GM21529 (cell line): ENCODE data around the gene ARID5A.
"Not testable (repeated sequence)": the region's sequence is repeated elsewhere in the genome, so short reads cannot be mapped to it uniquely, and the experiment has no call there.

Experiments used
- ATAC-seq: cut with Tn5 transposase; IDR thresholded peaks from one replicate; pipeline ENCODE4 v1.9.1; 2021; ENCODE audit not compliant: unreplicated experiment

Gene ARID5A

DNA sequence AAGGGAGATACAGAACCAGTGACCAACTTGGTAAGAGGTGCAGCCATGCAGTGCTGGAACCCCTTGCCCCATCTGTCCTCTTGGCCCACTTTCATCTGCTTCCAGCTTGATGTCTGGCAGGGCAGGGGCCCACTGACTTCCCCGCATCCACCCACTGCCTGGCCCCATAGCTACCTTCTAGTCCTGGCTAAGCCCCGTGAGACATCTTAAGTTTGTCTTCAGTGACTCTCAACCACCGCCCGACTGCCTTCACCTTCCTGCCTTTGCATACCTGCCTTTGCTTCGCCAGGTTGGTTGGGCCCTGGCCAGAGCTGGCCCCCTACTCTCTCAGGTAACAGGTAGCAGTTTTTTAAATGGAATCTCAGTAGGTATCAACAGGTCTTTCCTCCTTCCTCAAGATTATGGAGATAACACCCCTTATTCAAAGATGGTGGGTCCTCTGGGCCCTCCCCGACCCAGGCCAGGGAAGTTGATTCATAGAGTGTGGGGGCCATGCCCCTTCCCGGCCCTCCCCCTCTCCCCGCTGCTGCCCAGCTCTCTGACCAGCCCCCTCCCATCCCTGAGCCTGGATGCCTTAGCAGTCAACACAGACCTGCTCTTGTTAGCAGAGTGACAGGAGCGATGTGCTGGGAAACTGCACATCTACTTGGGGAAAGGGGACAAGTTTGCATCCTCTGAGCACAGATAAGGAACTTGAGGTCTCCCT is 2.8 kb downstream of the ARID5A start:
- no peak for ATAC-seq

DNA sequence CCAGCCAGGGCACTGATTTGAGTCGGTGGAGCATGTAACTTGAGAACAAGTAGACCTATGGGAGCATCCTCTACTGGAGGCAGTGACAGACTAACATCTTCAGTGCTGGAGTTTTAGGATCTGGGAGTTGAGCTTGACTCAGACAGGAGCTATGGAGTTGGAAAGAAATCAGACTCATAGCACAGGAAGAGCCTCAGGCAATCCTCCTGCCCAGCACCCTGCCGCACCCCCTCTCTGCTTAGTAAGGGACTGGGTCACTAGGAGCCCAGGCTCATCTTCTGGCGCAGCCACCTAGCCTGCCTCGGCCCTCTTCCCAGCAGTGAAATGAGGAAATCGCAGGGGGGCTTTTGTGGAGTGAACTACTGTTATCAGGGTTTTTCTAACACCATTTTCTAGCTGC is 3.6 kb downstream of the ARID5A start:
- no peak for ATAC-seq

DNA sequence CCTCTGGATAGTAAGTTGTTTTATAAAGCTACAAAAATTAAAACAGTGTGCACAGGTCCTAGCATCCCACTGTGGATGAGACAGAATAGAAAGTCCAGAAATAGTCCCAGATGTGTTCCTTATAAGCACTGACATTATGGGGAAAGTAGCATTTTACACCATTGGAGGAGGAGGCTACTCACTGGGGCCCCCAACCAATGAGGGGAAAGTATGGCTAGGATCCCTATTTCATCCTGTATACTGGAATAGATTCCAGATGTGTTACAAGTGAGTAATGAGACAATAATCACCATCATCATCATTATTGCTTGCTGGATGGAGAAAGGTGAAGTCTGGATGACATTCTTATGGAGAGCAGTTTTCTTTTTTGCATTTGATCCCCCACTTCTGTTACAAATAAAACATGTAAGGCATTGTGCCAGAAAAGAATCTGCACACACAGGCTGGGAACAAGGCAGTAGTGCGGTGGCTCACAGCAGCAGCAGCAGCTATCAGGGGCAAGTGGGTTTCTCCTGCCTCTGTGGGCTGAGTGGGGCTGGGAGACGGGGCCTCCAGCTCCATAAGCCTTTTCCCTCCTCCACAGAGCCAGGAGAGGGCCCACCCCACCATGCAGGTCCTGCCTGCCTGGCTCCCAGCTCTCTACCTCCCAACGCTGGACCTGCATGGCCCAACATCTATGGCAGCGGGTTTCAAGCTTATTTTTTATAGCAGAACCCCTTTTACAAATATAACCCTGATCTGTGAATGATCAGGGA is 5.0 kb downstream of the ARID5A start:
- no peak for ATAC-seq

DNA sequence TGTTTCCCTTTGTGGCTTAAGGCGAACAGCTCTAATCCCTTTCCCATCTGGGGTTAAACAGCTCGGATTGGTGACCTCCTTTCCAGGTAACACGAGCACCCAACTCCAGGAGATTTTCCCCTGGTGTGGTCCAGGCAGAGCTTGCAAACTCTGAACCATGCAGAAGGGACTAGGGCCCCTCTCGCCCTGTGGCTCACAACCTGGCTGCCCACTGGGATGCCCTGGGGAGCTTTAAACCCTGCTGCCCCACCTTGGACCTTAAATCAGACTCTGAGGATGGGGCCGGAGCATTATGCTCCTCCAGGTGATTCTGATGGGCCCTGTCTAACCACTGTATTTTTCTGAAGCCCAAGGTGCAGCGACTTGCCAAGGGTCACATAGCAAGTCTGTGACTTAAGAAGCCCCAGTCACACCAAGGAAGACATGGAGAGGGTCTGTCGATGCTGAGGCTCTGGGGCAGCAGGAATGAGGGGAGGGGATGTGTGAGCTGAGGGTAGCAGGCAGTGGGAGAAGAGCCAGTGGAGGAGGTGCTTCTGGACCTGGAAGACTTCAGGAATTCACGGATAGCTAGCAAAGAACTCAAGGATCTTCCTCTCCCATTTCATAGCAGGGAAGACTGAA is 5.9 kb downstream of the ARID5A start:
- no peak for ATAC-seq

DNA sequence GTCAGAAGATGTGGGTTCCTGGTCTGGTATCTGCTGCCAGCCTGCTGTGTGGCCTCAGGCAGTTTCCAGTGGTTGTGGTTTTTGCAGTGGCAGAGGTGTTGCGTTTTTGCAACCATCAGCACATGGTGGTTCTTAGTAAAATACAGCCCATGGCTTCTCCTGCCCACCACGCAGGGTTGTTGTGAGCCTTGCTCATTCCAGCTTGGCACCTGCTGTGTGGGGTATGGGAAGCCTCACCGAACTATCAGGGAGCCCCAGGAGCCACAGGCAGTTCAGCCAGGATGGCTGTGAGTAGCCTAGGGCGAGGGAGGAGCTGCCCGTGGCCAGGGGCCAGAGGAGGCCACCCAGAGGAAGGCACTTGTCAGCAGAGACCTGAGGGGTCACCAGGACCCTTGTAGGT is 9.8 kb downstream of the ARID5A start:
- ATAC-seq: no peak

DNA sequence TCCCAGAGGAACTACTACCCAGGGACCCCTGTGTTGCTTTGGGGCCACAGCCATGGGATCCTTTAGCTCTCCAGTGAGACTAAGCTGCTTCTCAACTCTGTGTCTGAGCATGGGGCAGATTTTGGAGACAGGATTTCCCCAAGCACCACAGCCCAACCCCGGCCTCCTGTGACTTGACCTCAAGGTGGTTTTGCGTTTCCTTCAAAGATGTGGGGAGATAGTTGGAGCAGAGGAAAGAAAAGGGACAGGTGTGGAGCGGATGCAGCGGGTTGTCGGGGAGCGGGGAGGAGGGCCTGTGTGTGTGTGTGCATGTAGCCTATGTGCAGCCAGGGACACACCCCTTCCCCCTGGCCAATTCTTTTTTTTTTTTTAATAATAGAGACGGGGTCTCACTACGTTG is 10.2 kb downstream of the ARID5A start:
- ATAC-seq: no peak

DNA sequence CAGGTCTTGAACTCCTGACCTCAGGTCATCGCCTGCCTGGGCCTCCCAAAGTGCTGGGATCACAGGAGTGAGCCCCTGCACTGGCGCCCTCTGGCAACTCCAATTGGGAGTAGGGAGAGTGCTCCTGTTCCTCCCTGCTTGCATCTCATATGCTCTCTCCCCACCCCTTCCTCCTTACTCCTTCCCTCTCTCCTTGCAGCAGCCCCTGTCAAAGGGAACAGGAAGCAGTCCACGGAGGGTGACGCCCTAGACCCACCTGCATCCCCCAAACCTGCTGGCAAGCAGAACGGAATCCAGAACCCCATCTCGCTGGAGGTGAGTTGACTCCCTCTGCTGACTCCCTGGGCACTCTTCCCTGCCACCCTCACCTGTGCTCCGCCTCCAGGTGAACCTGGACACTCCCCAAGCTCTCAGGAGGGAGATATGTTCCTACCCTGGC is 10.7 kb downstream of the ARID5A start:
- ATAC-seq: no peak

DNA sequence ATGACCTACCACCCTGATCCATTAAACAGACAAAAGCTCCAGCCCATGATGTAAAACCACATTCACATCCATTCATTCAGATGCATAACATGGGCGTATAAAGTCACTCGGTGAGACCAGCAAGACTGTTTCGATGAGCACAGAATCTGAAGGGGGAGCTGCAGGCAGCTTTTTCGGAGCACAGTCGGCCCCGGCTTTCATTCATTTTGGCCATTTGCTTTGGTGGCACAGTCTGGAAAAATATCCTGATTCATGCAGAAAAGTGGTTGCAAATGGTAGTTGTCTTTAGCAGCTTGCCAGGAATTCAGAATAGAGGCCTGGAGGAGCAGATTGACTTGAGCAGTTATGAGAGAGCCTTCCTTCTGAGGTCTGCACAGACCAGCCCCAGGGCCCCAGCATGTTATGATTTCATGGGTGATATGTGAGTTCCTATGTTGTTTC is 11.2 kb downstream of the ARID5A start:
- no peak for ATAC-seq

DNA sequence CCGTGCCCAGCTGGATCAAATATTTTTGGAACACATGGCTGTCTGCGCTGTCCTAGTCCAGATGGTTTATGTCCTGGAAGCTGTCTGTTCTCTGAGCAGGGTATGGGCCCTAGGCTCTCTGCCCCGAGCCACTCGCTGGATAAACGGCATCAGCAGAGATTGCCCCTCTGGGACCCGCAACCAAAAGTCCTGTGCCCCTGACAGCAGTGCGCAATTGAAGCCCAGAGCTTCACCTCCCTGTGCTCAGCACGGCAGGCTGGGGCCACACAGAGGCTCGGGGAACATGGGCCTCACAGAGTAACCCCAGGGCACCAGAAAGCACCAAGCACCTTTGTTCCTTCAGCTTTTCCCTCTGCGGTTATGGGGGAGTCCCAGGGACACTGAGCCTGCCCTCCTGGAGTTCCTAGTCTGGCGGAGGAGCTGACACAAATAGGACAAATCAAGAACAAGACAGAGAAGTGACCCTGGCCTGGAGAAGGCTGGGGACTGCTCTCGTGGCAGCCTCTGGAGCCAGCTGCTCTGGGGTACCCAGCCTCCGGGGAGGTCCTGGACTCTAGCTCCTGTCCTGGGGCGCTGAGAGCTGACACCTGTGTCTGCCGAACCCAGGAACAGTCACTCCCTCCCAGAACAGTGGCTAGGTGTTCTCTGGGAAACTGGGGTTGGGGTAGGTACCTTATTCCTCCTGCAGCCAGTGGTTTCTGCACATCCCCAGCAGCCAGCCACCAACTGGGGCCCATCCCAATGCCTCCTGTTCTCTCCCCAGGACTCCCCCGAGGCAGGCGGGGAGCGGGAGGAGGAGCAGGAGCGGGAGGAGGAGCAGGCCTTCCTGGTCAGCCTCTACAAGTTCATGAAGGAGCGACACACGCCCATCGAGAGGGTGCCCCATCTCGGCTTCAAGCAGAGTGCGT is 12.3 kb downstream of the ARID5A start:
- ATAC-seq: no peak

DNA sequence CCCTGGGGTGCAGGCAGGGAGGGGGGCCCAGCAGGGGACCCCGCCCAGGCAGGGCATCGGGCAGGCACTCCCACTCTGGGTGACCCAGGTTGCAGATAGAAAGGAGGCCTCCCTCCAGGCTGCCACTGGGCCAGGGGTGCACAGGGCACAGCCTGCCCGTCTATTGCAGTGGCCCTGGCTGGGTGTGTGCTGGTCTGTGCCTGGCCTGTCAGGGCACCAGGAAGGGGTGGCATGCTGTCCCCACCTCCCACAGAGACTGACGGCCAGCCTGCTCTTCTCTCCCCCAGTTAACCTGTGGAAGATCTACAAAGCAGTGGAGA is 12.9 kb downstream of the ARID5A start:
- ATAC-seq: no peak

DNA sequence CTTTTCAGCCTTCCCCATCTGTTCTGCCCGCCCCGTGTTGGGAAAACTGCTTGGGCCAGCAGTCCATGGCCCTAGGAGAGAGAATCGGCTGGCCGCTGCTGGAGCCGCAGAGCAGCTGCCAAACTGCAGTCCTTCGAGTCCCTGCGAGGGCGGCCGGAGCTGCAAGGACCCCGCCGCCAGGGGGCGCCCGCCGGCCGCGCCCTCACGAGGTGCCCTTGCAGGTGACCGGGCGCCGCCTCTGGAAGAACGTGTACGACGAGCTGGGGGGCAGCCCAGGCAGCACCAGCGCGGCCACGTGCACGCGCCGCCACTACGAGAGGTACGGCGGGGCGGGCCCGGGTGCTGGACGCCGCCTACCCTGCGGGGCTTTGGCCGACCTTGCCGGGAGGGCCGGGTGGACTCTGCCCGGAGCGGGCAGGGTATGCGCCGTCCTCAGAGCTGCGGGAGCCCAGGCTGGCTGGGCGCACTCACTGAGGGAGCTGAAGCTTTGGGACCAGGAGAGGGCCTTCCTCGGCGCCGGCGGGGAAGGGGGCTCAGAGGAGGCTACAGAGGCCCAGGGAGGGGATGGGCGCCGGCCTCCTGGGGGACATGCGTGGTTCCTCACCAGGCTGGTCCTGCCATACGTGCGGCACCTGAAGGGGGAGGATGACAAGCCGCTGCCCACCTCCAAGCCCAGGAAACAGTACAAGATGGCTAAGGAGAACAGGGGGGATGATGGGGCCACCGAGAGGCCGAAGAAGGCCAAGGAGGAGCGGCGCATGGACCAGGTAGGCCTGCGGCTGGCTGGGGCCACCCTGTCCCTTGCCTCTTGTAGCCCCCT is 13.6 kb downstream of the ARID5A start:
- no peak for ATAC-seq

DNA sequence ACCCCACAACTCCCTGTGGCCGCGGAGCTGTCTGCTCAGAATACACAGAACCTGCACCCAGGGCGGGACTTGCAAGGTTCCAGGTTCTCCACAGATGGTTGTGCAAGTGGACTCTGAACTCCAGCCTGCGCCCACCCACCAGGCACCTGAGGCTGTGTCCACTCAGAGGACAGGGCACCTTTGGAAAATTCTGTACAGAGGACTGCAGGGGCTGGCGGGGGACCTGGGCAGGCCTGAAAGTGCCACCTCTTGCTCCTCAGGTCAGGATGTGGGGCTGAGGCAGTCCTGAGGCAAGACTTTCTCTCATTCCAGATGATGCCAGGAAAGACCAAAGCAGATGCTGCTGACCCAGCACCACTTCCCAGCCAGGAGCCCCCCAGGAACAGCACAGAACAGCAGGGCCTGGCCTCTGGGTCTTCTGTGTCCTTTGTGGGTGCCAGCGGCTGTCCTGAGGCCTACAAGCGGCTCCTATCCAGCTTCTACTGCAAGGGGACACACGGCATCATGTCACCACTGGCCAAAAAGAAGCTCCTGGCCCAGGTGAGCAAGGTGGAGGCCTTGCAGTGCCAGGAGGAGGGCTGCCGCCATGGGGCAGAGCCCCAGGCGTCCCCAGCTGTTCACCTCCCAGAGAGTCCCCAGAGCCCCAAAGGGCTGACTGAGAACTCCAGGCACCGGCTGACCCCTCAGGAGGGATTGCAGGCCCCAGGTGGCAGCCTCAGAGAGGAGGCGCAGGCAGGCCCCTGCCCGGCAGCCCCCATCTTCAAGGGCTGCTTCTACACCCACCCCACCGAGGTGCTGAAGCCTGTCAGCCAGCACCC is 14.4 kb downstream of the ARID5A start:
- no peak for ATAC-seq

DNA sequence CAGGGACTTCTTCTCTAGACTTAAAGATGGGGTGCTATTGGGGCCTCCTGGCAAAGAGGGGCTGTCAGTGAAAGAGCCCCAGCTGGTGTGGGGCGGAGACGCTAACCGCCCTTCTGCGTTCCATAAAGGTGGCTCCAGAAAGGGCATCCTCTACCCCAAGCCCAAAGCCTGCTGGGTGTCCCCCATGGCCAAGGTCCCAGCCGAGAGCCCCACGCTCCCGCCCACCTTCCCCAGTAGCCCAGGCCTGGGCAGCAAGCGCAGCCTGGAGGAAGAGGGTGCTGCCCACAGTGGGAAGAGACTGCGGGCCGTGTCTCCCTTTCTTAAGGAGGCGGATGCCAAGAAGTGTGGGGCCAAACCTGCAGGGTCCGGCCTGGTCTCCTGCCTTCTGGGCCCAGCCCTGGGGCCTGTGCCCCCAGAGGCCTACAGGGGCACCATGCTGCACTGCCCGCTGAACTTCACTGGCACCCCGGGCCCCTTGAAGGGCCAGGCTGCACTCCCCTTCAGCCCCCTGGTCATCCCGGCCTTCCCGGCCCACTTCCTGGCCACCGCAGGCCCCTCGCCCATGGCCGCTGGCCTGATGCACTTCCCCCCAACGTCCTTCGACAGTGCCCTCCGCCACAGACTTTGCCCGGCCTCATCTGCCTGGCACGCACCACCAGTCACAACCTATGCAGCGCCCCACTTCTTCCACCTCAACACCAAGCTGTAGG is 15.2 kb downstream of the ARID5A start:
- ATAC-seq: no peak

DNA sequence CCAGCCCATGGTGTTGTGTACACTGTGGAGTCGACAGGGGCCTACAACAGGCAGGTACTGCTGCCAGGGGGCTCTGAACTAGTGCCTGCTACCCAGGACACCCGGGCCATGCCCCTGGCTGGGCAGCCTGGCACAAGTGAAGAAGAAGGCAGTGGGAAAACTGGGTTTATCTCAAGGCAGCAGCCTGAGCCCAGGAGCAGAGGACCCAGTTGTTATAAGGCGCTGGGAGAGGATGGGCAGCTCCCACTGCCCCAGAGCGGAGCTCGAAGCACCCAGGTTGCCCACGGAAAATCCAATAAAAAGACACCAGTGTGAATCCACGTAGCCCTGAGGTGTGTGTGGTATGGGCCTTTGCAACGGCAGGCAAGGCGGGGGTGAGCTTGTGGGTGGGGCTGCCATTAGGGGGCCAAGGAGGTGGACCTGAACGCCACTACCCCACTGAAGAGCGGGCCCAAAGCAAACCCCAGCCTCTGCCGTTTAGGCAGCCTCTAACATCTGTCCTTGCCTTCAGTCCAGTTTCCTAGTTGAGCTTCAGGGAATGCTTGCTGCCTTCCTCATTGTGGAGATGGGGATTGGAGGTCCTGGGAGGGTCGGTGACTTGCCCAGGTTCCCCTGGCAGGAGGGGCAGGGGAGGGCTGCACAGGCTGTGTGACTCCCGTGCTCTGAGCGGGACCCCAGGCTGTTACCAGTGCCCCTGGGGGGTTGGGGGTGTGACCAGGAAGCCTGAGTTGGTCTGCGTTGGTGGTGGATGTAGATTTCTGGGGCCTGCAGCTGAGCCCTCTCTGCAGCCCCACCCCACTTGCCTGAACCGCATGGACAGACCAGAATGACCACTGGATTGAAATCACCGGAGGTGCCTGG is 16.0 kb downstream of the ARID5A start:
- ATAC-seq: no peak

DNA sequence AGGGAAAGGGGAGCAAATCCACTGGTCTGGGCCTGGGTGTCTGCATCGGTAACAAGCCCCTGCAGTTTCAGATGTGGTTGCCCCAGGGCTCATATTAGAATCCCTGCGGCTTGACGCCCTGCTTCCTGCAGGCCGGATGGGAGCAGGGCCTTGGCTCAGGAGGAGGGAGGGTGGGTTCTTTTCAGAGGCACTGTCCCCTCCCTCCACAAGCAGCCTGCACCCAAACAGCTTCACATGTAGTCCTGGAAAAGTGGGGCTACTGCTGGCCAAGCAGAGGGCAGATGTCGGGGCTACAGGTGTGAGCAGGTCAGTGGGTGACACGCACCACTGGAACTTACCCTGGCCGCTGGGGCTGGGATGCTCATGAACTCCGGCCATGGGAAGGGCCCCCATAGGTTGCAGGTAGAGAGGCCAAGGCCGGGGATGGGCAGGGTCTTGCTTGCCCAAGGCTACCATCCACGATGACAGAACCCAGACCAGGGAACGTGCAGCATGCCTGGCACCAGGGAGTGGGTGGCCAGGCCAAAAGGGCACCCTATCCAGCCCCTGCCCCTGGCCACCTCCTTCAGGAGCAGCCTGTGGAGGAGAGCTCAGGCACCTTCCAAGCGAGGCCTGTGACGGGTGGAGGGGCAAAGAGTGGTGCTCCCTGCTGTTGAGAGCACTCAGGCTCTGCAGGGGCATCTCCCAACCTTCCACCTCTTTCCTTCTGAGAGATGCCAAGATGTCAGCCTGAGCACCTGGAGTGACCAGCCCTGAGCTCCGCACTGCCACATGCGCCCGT is 16.8 kb downstream of the ARID5A start:
- no peak for ATAC-seq

DNA sequence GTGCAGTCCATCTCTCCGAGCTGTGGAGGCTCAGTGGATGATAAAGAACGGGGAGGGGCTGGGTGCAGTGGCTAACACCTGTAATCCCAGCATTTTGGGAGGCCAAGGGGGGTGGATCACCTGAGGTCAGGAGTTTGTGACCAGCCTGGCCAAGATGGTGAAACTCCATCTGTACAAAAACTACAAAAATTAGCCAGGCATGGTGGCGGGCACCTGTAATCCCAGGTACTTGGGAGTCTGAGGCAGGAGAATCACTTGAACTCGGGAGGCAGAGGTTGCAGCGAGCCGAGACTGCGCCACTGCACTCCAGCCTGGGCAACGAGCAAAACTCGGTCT is 17.4 kb downstream of the ARID5A start:
- ATAC-seq: not testable (repeated sequence)
